Neural cell (in vitro differentiated cells): ENCODE results near the gene FHOD3. TPM values are rescaled to one million over a fixed set of nuclear protein-coding genes. Genes with fewer than 3 reads are reported as not detected.

Experiments
- H2AFZ ChIP-seq: fragments of 200-600, 300-800 bp; sonication (generic), shearing (Covaris generic); 2 replicates; pipeline ENCODE4 v1.6.0; 2014; ENCODE audit warnings: low read depth, mild to moderate bottlenecking, antibody characterized with exemption, low read length, moderate library complexity
- H3F3A ChIP-seq: fragments of 200-600 bp; shearing (Covaris generic); 2 replicates; pipeline ENCODE4 v1.6.1; 2016; ENCODE audit warnings: mild to moderate bottlenecking, moderate library complexity, mixed read lengths, antibody characterized with exemption, low read length; ENCODE audit not compliant: insufficient read depth, poor library complexity, severe bottlenecking
- H3K27ac ChIP-seq: fragments of 200-600, 300-800 bp; sonication (generic), shearing (Covaris generic); 2 replicates; pipeline ENCODE4 v1.5.1; 2014; ENCODE audit warnings: mild to moderate bottlenecking, low read length, moderate library complexity
- H3K27me3 ChIP-seq: fragments of 300-800, 200-600 bp; sonication (generic), shearing (Covaris generic); 2 replicates; pipeline ENCODE4 v1.6.0; 2014; ENCODE audit warnings: mild to moderate bottlenecking, low read depth, low read length, moderate library complexity; ENCODE audit not compliant: insufficient read depth
- H3K36me3 ChIP-seq: fragments of 300-800, 200-600 bp; sonication (generic), shearing (Covaris generic); 2 replicates; pipeline ENCODE4 v1.5.1; 2014; ENCODE audit warnings: mild to moderate bottlenecking, antibody characterized with exemption, low read length, moderate library complexity; ENCODE audit not compliant: insufficient read depth
- H3K4me2 ChIP-seq: fragments of 300-800, 200-600 bp; sonication (generic), shearing (Covaris generic); 2 replicates; pipeline ENCODE4 v1.6.0; 2014; ENCODE audit warnings: mild to moderate bottlenecking, low read length
- H3K4me3 ChIP-seq: fragments of 300-800, 200-600 bp; sonication (generic), shearing (Covaris generic); 2 replicates; pipeline ENCODE4 v1.5.1; 2014; ENCODE audit warnings: mild to moderate bottlenecking, low read length, moderate library complexity
- H3K79me2 ChIP-seq: fragments of 200-600 bp; shearing (Covaris generic); replicated peaks from 2 replicates; pipeline ENCODE4 v1.6.0; 2014; ENCODE audit warnings: mild to moderate bottlenecking, low read length, moderate library complexity; ENCODE audit not compliant: insufficient read depth
- H3K9ac ChIP-seq: fragments of 300-800, 200-600 bp; sonication (generic), shearing (Covaris generic); 2 replicates; pipeline ENCODE4 v1.6.1; 2016; ENCODE audit warnings: mild to moderate bottlenecking, low read length, mixed read lengths
- H3K9me2 ChIP-seq: fragments of 200-600 bp; shearing (Covaris generic); 2 replicates; pipeline ENCODE4 v1.6.1; 2016; ENCODE audit warnings: mild to moderate bottlenecking, low read length, mixed read lengths; ENCODE audit not compliant: insufficient read depth
- H3K9me3 ChIP-seq: fragments of 200-600, 300-800 bp; sonication (generic), shearing (Covaris generic); 2 replicates; pipeline ENCODE4 v1.6.1; 2016; ENCODE audit warnings: mild to moderate bottlenecking, mixed run types, low read length, moderate library complexity, mixed read lengths
- H4K20me1 ChIP-seq: fragments of 200-600 bp; shearing (Covaris generic); 2 replicates; pipeline ENCODE4 v1.6.1; 2016; ENCODE audit warnings: mild to moderate bottlenecking, mixed run types; ENCODE audit not compliant: insufficient read depth
- CTCF ChIP-seq: fragments of 450-650 bp; IDR thresholded peaks from 2 replicates; pipeline ENCODE4 v1.5.1; 2014; ENCODE audit warnings: antibody characterized with exemption, mild to moderate bottlenecking, moderate library complexity; ENCODE audit not compliant: poor library complexity, severe bottlenecking
- EP300 ChIP-seq: fragments of 450-650 bp; conservative IDR thresholded peaks from 2 replicates; pipeline ENCODE4 v1.6.1; 2014; ENCODE audit warnings: antibody characterized with exemption, mild to moderate bottlenecking, moderate library complexity; ENCODE audit not compliant: poor library complexity, severe bottlenecking
- EZH2 ChIP-seq: fragments of 200-600, 300-800 bp; shearing (Covaris generic), sonication (generic); IDR thresholded peaks from 2 replicates; pipeline ENCODE4 v1.6.1; 2014; ENCODE audit warnings: antibody characterized with exemption, low read length, borderline replicate concordance, mild to moderate bottlenecking; ENCODE audit not compliant: insufficient read depth, poor library complexity, severe bottlenecking
- MXI1 ChIP-seq: fragments of 450-650 bp; conservative IDR thresholded peaks from 2 replicates; pipeline ENCODE4 v1.6.1; 2014; ENCODE audit warnings: antibody characterized with exemption, mild to moderate bottlenecking; ENCODE audit not compliant: poor library complexity, severe bottlenecking
- POLR2AphosphoS5 ChIP-seq: IDR thresholded peaks from 2 replicates; pipeline ENCODE4 v1.6.1; 2012
- RAD21 ChIP-seq: fragments of 450-650 bp; conservative IDR thresholded peaks from 2 replicates; pipeline ENCODE4 v1.6.1; 2014; ENCODE audit warnings: antibody characterized with exemption, mild to moderate bottlenecking, moderate library complexity
- REST ChIP-seq: IDR thresholded peaks from 2 replicates; pipeline ENCODE4 v1.6.1; 2012; ENCODE audit warnings: borderline replicate concordance
- SMC3 ChIP-seq: fragments of 450-650 bp; conservative IDR thresholded peaks from 2 replicates; pipeline ENCODE4 v1.6.1; 2014; ENCODE audit warnings: antibody characterized with exemption, mild to moderate bottlenecking, moderate library complexity; ENCODE audit not compliant: poor library complexity
- TAF1 ChIP-seq: IDR thresholded peaks from 2 replicates; pipeline ENCODE4 v1.6.1; 2012; ENCODE audit warnings: low read depth
- polyA plus RNA-seq: library from polyadenylated mRNA; depleted of rRNA; stranded (reverse); fragments of >200 nt; gene quantifications from 2 replicates; pipeline ENCODE4 v1.2.3, GENCODE V29; 2014

The FHOD3 gene
- polyA plus RNA-seq, 1 donor from 2014 or later, result 19.4 TPM

- Histone ChIP-seq H3K4me3 (no peak overlapping the region), H3K27me3 (no peaks in the 10 kb centered on the region), H3K79me2 (no peaks in the 10 kb centered on the region), H3K27ac (no peak overlapping the region), H3K9me2 (no peaks in the 10 kb centered on the region), H3F3A (no peaks in the 10 kb centered on the region), H3K36me3 (peaks cover 7% of the 10 kb centered on the region), H3K9ac (no peak overlapping the region), H4K20me1 (no peaks in the 10 kb centered on the region), H2AFZ (no peak overlapping the region), H3K4me2 (no peak overlapping the region), H3K9me3 (no peaks in the 10 kb centered on the region)
- no peak for TF ChIP-seq TAF1
Observed at GRCh38 chr18:36627637-36628036, 330.1 kb downstream of the FHOD3 start.

GRCh38 chr18:36628435-36629137 lies 331.1 kb downstream of the FHOD3 start:
- Histone ChIP-seq H3K9ac (no peak overlapping the region), H3F3A (no peaks in the 10 kb centered on the region), H3K36me3 (peaks cover 7% of the 10 kb centered on the region), H3K4me3 (no peak overlapping the region), H3K9me3 (no peaks in the 10 kb centered on the region), H3K4me2 (no peak overlapping the region), H3K9me2 (no peaks in the 10 kb centered on the region), H4K20me1 (no peaks in the 10 kb centered on the region), H3K79me2 (no peaks in the 10 kb centered on the region), H2AFZ (no peak overlapping the region), H3K27ac (no peak overlapping the region), H3K27me3 (no peaks in the 10 kb centered on the region)
- TF ChIP-seq TAF1, result no peak
- TF ChIP-seq EZH2, result no peak
- TF ChIP-seq CTCF, result no peak
- TF ChIP-seq REST, result no peak
- no peak for TF ChIP-seq POLR2AphosphoS5
- no peak for TF ChIP-seq EP300
- TF ChIP-seq RAD21, result no peak
- TF ChIP-seq SMC3, result no peak

- Histone ChIP-seq H4K20me1 (no peaks in the 10 kb centered on the region), H3K27ac (no peak overlapping the region), H3K4me3 (no peak overlapping the region), H3K36me3 (peaks cover 7% of the 10 kb centered on the region), H3F3A (no peaks in the 10 kb centered on the region), H3K27me3 (no peaks in the 10 kb centered on the region), H3K9ac (no peak overlapping the region), H3K4me2 (no peak overlapping the region), H3K9me2 (no peaks in the 10 kb centered on the region), H2AFZ (no peak overlapping the region), H3K9me3 (no peaks in the 10 kb centered on the region), H3K79me2 (no peaks in the 10 kb centered on the region)
- TF ChIP-seq CTCF (no peak), REST (no peak), SMC3 (no peak), MXI1 (no peak), EP300 (no peak), EZH2 (no peak), RAD21 (no peak), POLR2AphosphoS5 (no peak), TAF1 (no peak)
Observed at GRCh38 chr18:36629138-36629530, 331.6 kb downstream of the FHOD3 start.
